Superior temporal gyrus (tissue), 1 donor: ENCODE data around the gene ZFYVE21.
A peak's percentile ranks its signal among the peaks of the same experiment; 100 is the strongest.
"Not testable (repeated sequence)": the region's sequence is repeated elsewhere in the genome, so short reads cannot be mapped to it uniquely, and the experiment has no call there.

Experiments
- DNase-seq: peaks from one replicate; pipeline ENCODE4 v3.0.0-alpha.2; 2016; ENCODE audit errors: extremely low spot score

ZFYVE21 gene

GRCh38 chr14:103715052-103716000, at the start of gene ZFYVE21, which contains the start of gene XRCC3:
Gene ZFYVE21, plus strand, starts transcription at chr14:103715810. Its CDS starts 32 bp downstream, at chr14:103715842.
Gene XRCC3, minus strand, starts transcription at chr14:103715451. Its CDS starts 4,364 bp downstream, at chr14:103711087.
- DNase-seq, result peak; percentile 99

- no peak for DNase-seq
These were observed 47.9 kb upstream of the ZFYVE21 start for GRCh38 chr14:103667671-103668070.

- no peak for DNase-seq
These were observed 47.5 kb upstream of the ZFYVE21 start for GRCh38 chr14:103668117-103668516.

DNA sequence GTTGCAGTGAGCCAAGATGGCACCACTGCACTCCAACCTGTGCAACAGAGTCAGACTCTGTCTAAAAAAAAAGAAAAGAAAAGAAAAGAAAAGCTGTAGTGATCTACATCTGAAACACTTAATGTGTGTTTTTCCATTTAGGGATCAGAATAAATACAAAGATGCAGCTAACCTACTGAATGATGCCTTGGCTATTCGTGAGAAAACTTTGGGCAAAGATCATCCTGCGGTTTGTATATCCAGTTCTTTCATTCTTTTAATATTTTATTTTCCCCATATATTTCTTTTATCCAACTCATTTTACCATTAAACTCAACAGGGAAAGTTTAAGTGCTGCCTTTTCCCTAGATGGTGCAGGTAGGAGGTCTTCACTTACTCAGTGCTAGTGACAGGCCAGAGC, 46.2 kb upstream of the ZFYVE21 start:
- no peak for DNase-seq

GRCh38 chr14:103671911-103672310, 43.7 kb upstream of the ZFYVE21 start:
- DNase-seq, result no peak

DNA sequence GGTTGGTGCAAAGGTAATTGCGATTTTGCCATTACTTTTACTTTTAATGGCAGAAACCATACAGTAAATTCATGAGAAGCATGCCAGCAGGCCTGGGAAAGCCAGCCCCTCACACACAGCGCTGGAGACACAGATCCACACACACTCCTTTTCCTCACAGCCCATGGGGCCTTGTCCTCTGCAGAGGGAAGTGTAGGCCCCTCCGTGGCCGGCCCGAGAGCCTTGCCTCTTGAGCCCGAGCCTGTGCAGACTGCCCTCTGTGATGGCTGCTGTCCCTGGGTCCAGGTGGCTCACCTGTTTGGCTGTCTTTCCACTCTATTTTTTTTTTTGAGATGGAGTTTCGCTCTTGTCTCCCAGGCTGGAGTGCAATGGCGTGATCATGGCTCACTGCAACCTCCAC, 39.7 kb upstream of the ZFYVE21 start:
- DNase-seq, result no peak

- no peak for DNase-seq
These were observed 38.5 kb upstream of the ZFYVE21 start for GRCh38 chr14:103676881-103677675.

- DNase-seq, result no peak
These were observed 36.3 kb upstream of the ZFYVE21 start for GRCh38 chr14:103679351-103679750.

GRCh38 chr14:103680491-103681231, 34.9 kb upstream of the ZFYVE21 start:
- DNase-seq, result no peak

DNA sequence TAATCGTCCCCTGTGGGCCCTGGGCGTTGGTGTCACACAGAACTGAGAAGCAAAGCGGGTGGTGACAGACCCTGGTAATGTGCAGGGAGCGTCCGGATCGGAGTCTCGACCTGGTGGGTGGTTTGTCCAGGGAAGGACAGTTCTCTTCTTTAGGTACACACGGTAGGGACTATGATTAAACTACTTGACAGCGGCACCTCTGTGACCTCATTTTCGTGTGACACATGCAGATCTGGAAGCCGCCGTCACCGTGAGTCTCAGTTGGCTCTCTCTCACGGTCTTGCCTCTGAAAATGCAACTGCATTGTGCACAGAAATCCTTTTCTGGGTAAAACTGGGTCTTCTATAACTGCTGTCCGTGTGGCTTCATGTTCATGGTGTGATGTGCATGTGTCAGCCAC, 32.5 kb upstream of the ZFYVE21 start:
- DNase-seq, result no peak

- no peak for DNase-seq
These were observed 31.1 kb upstream of the ZFYVE21 start for GRCh38 chr14:103684471-103684870.

DNA sequence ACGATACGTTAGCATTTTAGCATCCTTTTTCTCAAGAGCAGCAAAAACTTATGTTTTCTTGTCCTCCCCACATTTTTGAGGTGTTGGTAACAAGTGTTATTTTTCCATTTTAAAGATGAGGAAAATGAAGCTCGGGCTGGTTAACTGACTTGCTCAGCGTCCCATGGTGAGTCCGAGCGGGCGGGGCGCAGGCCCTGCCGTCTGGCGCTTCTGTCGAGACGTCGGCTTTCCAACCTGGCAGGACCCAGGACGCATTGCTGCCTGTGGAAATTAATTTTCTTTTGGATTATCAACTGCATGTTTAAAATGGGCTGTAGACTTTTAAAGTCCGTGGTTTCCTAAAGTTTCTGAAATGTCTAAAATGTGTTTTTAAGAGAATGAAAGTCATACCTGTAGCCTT, 30.7 kb upstream of the ZFYVE21 start:
- DNase-seq, result no peak

GRCh38 chr14:103685276-103686211, 30.1 kb upstream of the ZFYVE21 start:
- no peak for DNase-seq

GRCh38 chr14:103686831-103687485, 28.7 kb upstream of the ZFYVE21 start:
- DNase-seq, result no peak

DNA sequence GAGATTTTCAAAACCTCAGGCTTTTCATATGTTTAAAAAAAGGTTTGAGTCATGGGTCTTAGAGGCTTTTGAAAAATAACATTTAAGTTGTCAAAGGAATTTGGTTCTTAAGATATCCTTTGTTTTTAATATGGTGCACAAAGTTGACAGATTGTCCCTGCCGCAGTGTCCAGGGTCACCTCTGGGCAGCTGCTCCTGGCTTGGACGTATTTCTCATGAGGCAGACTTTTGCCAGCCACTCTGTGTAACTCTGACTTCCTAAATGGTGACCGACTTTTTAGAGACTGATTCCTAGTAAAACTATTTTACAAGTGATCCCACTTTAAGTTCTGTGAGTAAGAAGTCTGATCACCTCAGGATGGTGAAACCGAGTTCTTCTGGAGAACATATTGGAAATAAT, 27.9 kb upstream of the ZFYVE21 start:
- DNase-seq, result no peak

- no peak for DNase-seq
These were observed 27.2 kb upstream of the ZFYVE21 start for GRCh38 chr14:103688441-103688840.

DNA sequence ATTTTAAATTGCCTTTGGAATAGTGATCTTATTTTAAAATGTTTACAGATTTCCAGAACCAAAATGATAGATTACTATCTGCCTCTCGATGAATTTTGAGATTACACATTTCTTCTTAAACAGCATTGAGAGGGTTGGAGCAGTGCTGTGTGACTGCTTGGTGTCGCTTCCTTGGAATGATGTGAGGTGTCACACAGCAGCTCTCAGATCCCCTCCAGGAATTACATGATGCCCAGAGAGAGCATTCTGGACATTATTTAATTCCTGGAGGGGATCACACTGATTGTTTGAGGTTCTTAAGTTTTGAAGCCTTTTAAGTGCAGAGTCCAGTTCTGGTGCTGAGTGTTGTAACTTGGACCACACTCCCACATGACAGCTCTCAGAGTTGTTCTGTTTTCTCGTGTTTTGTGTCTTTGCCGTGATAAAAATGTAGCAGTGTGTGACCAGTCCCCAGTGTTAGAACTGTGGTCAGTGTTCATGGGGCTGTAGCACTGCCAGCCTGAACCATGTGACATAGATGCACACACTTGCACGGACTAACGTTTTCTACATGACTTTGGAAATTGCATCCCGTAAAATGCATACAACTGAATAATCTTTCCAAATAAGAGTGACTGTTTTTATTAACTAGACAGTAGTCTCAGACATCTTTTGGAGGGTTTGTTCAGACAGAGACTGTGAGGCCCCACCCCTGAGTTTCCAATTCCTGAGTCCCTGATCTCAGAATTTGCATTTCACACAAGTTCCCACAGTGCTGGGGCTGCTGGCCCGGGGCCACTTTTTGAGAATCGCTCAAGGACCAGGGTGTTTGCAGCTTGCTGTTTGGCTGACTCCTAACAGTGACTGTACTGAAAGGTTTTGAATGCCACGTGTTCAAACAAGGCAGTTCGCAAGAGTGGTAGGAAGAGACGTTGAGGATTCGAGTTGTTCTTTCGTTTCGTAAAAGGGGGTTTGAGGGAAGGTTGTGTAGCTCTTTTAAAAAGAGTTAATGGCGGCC, 26.4 kb upstream of the ZFYVE21 start:
- DNase-seq, result peak; percentile 72

- DNase-seq, result no peak
These were observed 25.3 kb upstream of the ZFYVE21 start for GRCh38 chr14:103690332-103690731.

GRCh38 chr14:103691655-103692054, 24.0 kb upstream of the ZFYVE21 start:
- not testable (repeated sequence) for DNase-seq
